Retinal pigment epithelial cell (primary cell): ENCODE results near the gene STK32A.
A peak's percentile ranks its signal among the peaks of the same experiment; 100 is the strongest.

Experiments used
- DNase-seq: peaks from one replicate; pipeline ENCODE4 v3.0.0-alpha.2; 2010; ENCODE audit warnings: low read depth
- H3K4me3 ChIP-seq: 2 replicates; pipeline ENCODE4 v1.5.1; 2011; ENCODE audit warnings: mild to moderate bottlenecking, low read length, control low read depth, moderate library complexity
- TF ChIP-seq, protein P1 (sequence below): conservative IDR thresholded peaks from 2 replicates; pipeline ENCODE4 v1.5.1; 2011; ENCODE audit warnings: low read depth, low read length, control low read depth, inconsistent platforms

The STK32A gene

DNA sequence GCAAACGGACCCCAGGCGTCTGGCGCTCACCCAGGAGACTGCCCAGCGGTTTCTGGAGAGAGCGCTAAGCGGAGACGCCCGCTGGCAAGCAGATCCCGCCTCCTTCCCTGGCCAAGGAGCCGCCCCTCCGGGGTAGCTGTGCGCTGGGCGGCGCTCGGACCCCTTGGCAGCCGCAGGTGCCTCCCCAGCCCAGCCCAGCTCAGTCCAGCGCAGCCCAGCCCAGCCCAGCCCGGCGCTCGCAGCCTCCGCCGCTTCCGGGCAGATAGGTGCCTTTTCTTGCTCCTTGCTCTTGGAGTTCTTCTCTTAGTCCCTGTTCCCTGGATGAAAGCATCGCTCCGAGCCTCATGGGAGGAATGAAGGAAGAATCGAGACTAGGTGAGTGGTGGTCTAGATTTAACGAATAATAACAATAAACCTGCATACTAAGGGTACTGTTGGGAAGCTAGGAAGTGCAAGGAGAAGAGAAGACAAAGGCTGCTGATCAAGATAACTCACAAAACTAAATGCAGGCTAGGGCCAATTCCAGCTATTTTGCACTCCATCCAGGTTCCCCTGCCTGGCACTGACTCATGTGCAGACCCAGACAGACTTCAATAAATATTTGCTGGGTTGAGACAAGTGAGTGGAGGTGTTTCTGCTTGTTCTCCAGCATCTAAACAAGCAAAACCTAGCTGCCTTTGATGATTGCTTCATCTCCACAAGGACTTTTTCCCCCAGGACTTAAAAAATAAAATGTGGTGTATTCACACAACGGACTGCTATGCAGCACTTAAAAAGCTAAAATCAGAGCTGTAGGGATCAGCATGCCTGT lies at the start of gene STK32A:
TSS of gene STK32A (plus strand) at position 202 of the 811 bp plus-strand sequence. CDS start 4,609 bp downstream, outside the sequence.
- H3K4me3 ChIP-seq: peak within 1 kb of the TSS; percentile 69
- DNase-seq: no peak
- TF ChIP-seq, protein P1, sequence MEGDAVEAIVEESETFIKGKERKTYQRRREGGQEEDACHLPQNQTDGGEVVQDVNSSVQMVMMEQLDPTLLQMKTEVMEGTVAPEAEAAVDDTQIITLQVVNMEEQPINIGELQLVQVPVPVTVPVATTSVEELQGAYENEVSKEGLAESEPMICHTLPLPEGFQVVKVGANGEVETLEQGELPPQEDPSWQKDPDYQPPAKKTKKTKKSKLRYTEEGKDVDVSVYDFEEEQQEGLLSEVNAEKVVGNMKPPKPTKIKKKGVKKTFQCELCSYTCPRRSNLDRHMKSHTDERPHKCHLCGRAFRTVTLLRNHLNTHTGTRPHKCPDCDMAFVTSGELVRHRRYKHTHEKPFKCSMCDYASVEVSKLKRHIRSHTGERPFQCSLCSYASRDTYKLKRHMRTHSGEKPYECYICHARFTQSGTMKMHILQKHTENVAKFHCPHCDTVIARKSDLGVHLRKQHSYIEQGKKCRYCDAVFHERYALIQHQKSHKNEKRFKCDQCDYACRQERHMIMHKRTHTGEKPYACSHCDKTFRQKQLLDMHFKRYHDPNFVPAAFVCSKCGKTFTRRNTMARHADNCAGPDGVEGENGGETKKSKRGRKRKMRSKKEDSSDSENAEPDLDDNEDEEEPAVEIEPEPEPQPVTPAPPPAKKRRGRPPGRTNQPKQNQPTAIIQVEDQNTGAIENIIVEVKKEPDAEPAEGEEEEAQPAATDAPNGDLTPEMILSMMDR: peak; percentile 21

DNA sequence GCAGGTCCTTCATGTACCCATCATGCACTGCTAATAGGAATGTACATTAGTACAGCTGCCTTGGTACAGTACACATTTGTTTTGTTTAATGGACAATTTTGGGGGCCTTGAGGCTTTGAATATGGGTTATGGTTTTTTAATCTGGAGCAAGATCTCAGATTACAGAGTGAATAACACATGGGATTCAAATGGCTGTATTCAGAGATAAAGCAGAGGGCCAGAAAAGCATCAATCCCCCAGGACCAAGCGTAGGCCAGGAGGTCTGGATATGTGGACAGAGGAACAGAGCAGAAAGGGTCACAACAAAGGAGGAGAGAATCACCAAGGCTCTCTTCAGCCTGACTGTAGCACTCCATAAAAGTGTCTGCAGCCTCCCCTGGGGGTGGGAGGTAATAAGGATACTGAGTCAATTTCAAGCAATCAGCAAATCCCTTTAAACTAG lies 47.7 kb upstream of the STK32A start:
- TF ChIP-seq, protein P1: peak; percentile 26
- H3K4me3 ChIP-seq: no peak overlapping the region
- no peak for DNase-seq

DNA sequence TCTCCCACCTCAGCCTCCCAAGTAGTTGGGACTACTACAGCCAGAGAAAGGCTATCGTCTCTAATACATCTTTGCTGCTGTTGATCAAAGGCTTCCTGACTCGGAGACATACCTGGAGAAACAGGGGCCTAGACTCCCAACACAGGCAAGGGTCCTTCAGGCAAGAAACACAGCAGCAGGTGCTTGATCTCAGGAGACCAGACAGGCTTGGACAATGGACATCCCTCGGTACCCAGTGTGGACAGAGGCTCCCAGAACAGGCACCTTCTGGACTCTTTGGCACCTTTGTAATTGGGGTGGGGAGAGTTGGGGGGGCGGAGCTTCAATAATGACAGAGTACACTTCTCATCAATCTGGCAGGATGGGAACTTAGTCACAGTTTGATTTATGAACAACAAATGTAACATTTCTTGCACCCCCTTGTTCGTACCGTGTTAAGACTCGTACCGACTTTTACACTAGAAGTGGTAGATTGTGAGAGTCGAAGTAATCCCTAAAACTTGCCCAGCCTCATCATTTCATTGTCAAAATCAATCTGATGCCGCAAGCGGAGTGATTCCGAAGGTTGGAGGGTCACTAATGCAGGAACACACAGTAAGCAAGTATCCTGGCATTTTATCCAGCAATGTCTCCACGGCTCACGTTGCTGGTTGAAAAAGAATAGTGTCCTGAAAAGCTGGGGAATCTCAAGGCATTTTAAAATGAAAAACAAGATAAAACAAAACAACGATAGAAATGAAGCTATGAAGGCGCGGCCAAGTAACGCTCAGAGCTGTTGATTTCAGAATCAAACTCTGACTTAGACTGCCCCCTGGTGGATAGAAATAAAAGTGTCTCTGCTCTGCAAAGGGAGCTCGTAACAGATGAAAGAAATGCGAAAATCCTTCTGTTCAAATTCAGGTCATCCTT lies 46.4 kb upstream of the STK32A start:
- DNase-seq: no peak
- no peak overlapping the region for H3K4me3 ChIP-seq
- TF ChIP-seq, protein P1: peak; percentile 68

DNA sequence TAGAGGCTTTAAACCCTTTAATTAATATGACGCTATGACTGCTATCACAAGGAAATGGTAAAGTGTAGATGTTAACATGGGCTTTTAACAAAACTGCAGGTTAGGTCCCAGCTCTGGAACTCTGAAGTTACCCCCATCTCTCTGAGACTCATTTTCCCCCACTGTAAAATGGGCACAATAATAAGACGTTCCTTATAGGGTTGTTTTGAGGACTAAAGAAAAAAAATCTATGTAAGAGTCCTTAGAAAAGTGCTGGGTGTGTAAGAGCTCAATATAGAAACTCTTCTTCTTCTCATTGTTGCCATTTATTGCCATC lies 45.8 kb upstream of the STK32A start:
- TF ChIP-seq, protein P1: no peak
- no peak for DNase-seq
- no peak overlapping the region for H3K4me3 ChIP-seq

DNA sequence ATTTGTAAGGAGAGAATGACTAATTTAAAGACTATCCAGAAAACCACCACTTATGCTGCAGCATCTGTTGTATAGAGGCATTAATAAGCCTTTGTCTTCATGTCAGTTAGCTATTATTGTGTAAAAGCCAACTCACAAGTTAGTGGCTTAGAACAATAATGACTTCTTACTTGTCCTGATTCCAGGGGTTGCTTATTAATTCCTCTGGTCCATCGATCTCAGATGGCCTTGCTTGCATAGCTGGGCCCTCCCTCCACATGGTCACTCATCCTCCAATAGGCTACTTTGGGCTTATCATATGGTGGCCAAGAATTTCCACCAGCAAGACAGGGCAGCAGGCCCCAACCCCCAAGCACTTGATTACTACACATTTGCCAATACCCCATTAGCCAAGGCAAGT lies 44.5 kb upstream of the STK32A start:
- H3K4me3 ChIP-seq: no peak overlapping the region
- TF ChIP-seq, protein P1: no peak
- no peak for DNase-seq

DNA sequence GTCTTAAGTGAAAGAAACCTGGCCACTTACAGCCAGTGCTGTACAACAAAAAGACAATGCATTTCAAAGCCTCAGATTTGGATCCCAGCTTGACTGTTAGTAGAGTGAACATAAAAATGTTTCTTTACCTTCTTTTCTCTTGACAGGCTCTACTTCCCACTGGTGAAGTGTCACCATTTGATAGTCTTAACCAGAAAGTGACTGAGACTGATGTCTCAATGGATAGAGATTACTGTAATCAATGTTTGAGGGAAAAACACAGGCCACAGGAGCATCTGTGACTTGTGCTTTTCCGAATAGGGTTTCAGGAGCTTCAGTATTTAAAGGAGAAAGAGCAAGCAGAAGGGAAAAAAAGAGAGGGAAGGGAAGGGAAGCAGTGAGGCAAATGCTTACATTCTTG lies 41.7 kb upstream of the STK32A start:
- TF ChIP-seq, protein P1: no peak
- DNase-seq: no peak
- no peak overlapping the region for H3K4me3 ChIP-seq
